Stimulated activated CD8-positive, alpha-beta memory T cell treated with anti-CD3 and anti-CD28 coated beads, Interleukin-12 subunit alpha, Interleukin-12 subunit beta, amount 100 ng/mL, for 24 hours (primary cell): ENCODE data around the gene RPS6KA2.
"Not testable (repeated sequence)": the region's sequence is repeated elsewhere in the genome, so short reads cannot be mapped to it uniquely, and the experiment has no call there.

Experiments used
- DNase-seq: peaks from one replicate; pipeline ENCODE4 v3.0.0-alpha.2; 2020; ENCODE audit errors: extremely low read depth

Gene RPS6KA2

DNA sequence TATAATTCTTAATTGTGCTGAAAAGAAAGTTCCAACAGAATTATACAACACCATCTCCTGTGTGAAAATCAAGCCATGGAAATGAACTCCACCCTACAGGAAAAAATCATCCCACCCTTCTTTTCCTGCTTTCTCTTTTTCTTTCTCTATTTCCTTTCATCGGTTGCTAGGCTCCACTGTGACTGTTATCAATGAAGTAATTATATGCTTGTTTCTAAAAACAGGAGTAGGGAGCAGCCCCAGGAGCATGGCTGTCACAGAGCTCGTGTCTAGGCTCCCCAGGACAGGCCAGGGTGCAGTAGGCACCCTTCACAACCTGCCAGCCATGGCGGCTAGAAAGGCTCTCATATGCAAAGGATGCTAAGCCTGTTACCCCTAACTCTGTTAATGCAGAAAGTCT is 257.3 kb downstream of the RPS6KA2 start:
- no peak for DNase-seq

DNA sequence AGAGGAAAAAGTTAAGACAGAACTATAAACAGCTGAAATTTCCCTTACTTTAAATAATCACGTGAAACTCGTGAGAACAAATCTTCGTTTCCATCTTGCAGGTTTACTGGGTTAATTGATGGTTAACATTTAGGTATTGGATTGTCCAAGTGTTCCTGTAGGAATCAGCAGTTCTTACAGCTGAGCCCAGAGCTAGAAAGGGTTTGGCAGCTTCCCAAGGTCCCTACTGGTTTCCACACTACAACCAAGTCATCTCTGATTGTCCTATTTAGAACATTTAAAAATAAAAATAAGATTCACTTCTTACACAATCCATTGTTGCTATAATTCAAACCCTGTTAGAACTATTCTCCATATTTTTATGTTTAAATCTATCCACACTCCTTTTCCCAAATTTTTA is 260.1 kb downstream of the RPS6KA2 start:
- DNase-seq = no peak

GRCh38 chr6:166365806-166366205 is 261.2 kb downstream of the RPS6KA2 start:
- no peak for DNase-seq

- DNase-seq = no peak
Measured at GRCh38 chr6:166365221-166365620, 261.8 kb downstream of the RPS6KA2 start.

GRCh38 chr6:166364456-166364855 is 262.6 kb downstream of the RPS6KA2 start:
- no peak for DNase-seq

- not testable (repeated sequence) for DNase-seq
Measured at GRCh38 chr6:166362427-166362826, 264.6 kb downstream of the RPS6KA2 start.

DNA sequence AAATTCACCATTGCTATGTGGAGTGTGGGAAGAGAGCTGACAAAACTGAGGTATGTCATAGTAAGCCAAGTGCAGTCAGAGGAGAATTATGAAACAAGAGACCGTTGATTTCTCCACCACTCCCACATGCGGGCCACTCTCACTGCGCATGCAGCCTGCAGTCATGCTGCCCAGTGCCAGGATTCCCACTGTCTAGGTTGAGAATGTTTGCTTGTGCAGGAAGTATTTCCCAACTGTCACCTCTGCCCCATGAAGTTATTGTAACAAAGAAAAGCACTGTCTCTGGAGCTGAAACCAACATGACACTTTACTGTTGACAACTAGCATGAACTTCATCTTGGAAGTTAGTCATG is 266.0 kb downstream of the RPS6KA2 start:
- no peak for DNase-seq

GRCh38 chr6:166360243-166361076 is 266.6 kb downstream of the RPS6KA2 start:
- no peak for DNase-seq
